Spleen (tissue), 11 donors: ENCODE results near the gene MAS1L. TPM values are rescaled to one million over a fixed set of nuclear protein-coding genes. Genes with fewer than 3 reads are reported as not detected.
"Not testable (repeated sequence)": the region's sequence is repeated elsewhere in the genome, so short reads cannot be mapped to it uniquely, and the experiment has no call there.

Source experiments
- DNase-seq: peaks from one replicate; pipeline ENCODE4 v3.0.0-alpha.2; 2020
- H3K27ac ChIP-seq, 8 donors: fragments of 200-600 bp; sonication (generic) in 7 of 8; 1 replicate in 4 of 8; 2 replicates in 4 of 8; pipeline versions ENCODE4 v1.5.0 to v1.8.0; 2016 to 2021; ENCODE audit warnings: inconsistent platforms in 4 of 8, mild to moderate bottlenecking in 4 of 8, moderate library complexity in 1 of 8
- H3K27me3 ChIP-seq, 7 donors: fragments of 200-600 bp; sonication (generic) in 6 of 7; replicated peaks in 1 of 7; 1 replicate in 4 of 7; 2 replicates in 3 of 7; pipeline versions ENCODE4 v1.5.0 to v1.8.0; 2016 to 2021; ENCODE audit warnings: inconsistent platforms in 3 of 7, mild to moderate bottlenecking in 1 of 7
- H3K36me3 ChIP-seq, 6 donors: fragments of 200-600 bp; sonication (generic) in 5 of 6; 1 replicate in 4 of 6; 2 replicates in 2 of 6; pipeline versions ENCODE4 v1.5.0 to v1.8.0; 2016 to 2021; ENCODE audit warnings: inconsistent platforms in 2 of 6
- H3K4me1 ChIP-seq, 6 donors: fragments of 200-600 bp; sonication (generic) in 5 of 6; 1 replicate in 3 of 6; 2 replicates in 3 of 6; pipeline versions ENCODE4 v1.5.0 to v1.8.0; 2016 to 2021; ENCODE audit warnings: inconsistent platforms in 3 of 6
- H3K4me3 ChIP-seq, 8 donors: fragments of 200-600 bp; sonication (generic) in 7 of 8; 1 replicate in 4 of 8; 2 replicates in 4 of 8; pipeline versions ENCODE4 v1.5.0 to v1.8.0; 2016 to 2021; ENCODE audit warnings: inconsistent platforms in 4 of 8, mild to moderate bottlenecking in 4 of 8, moderate library complexity in 2 of 8
- H3K9me3 ChIP-seq, 8 donors: fragments of 200-600 bp; sonication (generic) in 7 of 8; 1 replicate in 4 of 8; 2 replicates in 4 of 8; pipeline versions ENCODE4 v1.5.0 to v1.8.0; 2016 to 2021; ENCODE audit warnings: inconsistent platforms in 4 of 8
- POLR2A ChIP-seq, 3 donors: fragments of 450-650 bp; IDR thresholded peaks; one replicate each; pipeline ENCODE4 v1.5.1; 2017; ENCODE audit warnings: antibody characterized with exemption in 3 of 3, mild to moderate bottlenecking in 1 of 3
- POLR2AphosphoS5 ChIP-seq, 3 donors: sonication (generic); formaldehyde crosslinking; IDR thresholded peaks; one replicate each; pipeline ENCODE4 v1.5.1; 2017; ENCODE audit warnings: antibody characterized with exemption in 3 of 3
- WGBS, 5 donors: extraction: QIAGEN DNeasy Blood & Tissue Kit in 3 of 5; methylation state at CpG; one replicate each; pipeline versions ENCODE4 v1.1.5 to v1.1.7; 2013 to 2018; 5-methylcytosine and 5-hydroxymethylcytosine counted together
- intact Hi-C: fragments of 100-400 bp; cut with DNase I; formaldehyde crosslinking; loops from one replicate; pipeline ENCODE4 v1.15.0; 2023; ENCODE audit warnings: low total_unique reads
- polyA plus RNA-seq, 3 donors: library from polyadenylated mRNA; stranded (reverse); fragments of 200-250 nt; gene quantifications; one replicate each; pipeline ENCODE4 v1.2.1, GENCODE V29; 2013
- total RNA-seq, 7 donors: library from RNA; depleted of rRNA in 3 of 7; stranded (reverse); fragments of >200 nt in 3 of 7; fragmentation: NEBNext Ultra II Directional in 4 of 7; extraction: Animal tissue kit (Norgen Biotek cat#: 25700) in 4 of 7; gene quantifications; one replicate each; pipeline versions ENCODE4 v1.1.0 to v1.2.1, GENCODE V29; 2016 to 2021
- TF ChIP-seq, protein P1 (sequence below), 11 experiments: fragments of 200-600 bp in 7 of 11; fragments of 450-650 bp in 4 of 11; sonication (generic) in 4 of 11; IDR thresholded peaks in 8 of 11; conservative IDR thresholded peaks in 3 of 11; 1 replicate in 7 of 11; 2 replicates in 4 of 11; pipeline versions ENCODE4 v1.4.0 to v1.8.0; 2016 to 2021; ENCODE audit warnings: antibody characterized with exemption in 11 of 11, inconsistent platforms in 4 of 11, mild to moderate bottlenecking in 1 of 11
- donor health status: healthy with polysubstance abuse.
- donor health status: DM: no; HTN: no; CAD: no; lungs with moderate emphysema.
- donor health status: DM: no; HTN: no; CAD: no.
- donor health status: Bipolar disorder and iron deficiency.
- donor health status: healthy.
- donor health status: DM: no; HTN: no; CAD: no.
- donor health status: DM: yes; HTN: yes; CAD: no.

MAS1L gene
- total and polyA plus RNA-seq, 10 donors: not detected

DNA sequence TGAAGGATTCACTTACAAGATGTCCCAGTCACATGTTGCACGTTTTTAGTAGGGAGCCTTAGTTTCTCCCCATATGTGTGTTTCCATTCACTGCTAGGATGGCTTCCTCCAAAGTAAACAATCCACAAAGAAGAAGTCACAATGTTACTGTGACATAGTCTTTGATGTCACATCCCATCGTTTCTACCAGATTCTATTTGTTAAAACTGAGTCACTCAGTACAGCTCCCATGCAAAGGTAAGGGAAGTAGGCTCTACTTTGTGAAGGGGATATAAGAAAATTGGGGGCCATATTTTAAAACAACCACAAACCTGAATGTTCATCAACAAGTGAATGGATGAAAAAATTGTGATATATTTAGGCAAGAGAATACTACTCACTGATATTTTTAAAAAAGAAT is 30.8 kb downstream of the MAS1L start, which contains the start of the genes OR11A1 and OR2H1:
OR11A1 (minus strand) TSS at position 101 of the 400 bp plus-strand sequence. CDS start 29,430 bp downstream, outside the sequence.
OR2H1 (plus strand) TSS at position 185 of the 400 bp plus-strand sequence. CDS start 4,615 bp downstream, outside the sequence.
- Histone ChIP-seq H3K4me1 (no peaks in the 10 kb centered on the region), H3K4me3 (no peak within 1 kb of the TSS), H3K27ac (no peak within 1 kb of the TSS), H3K9me3 (peaks cover 0 to 1% (median 0%) of the 10 kb centered on the region in 8 donors), H3K36me3 (no peaks in the 10 kb centered on the region), H3K27me3 (peaks cover 0 to 10% (median 0%) of the 10 kb centered on the region in 7 donors)
- TF ChIP-seq POLR2AphosphoS5 (IDR thresholded peaks at IDR 0.05) (no peak), POLR2A (IDR thresholded peaks at IDR 0.05) (no peak)
- TF ChIP-seq, protein P1, sequence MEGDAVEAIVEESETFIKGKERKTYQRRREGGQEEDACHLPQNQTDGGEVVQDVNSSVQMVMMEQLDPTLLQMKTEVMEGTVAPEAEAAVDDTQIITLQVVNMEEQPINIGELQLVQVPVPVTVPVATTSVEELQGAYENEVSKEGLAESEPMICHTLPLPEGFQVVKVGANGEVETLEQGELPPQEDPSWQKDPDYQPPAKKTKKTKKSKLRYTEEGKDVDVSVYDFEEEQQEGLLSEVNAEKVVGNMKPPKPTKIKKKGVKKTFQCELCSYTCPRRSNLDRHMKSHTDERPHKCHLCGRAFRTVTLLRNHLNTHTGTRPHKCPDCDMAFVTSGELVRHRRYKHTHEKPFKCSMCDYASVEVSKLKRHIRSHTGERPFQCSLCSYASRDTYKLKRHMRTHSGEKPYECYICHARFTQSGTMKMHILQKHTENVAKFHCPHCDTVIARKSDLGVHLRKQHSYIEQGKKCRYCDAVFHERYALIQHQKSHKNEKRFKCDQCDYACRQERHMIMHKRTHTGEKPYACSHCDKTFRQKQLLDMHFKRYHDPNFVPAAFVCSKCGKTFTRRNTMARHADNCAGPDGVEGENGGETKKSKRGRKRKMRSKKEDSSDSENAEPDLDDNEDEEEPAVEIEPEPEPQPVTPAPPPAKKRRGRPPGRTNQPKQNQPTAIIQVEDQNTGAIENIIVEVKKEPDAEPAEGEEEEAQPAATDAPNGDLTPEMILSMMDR (IDR thresholded peaks at IDR 0.05 in 8 of 11, conservative IDR thresholded peaks at IDR 0.05 in 3 of 11): no peak
- no peak for DNase-seq
- intact Hi-C loops: no loop called here
- 56 to 81% (median 68%) methylated on average over 2 of the region's 2 CpGs for WGBS, 5 donors

DNA sequence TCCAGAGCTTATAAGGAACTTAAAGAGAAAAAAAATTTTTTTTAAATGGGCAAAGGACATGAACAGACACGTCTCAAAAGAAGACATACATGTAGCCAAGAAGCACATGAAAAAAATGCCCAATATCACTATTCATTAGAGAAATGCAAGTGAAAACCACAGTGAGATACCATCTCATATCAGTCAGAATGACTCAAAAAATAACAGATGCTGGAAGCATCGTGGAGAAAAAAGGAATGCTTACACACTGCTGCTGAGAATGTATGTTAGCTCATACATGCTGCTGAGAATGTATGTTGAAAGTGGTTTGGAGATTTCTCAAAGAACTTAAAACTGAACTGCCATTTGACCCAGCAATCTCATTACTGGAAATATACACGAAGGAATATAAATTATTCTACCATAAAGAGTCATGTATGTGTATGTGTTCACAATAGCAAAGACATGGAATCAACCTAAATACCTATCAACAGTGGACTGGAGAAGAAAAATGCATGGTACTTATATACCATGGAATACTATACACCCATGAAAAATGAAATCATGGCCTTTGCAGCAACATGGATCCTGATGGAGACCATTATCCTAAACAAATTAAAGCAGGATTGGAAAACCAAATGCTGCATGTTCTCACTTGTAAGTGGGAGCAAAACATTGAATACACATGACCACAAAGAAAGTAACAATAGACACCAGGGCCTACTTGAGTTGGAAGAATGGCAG is 36.1 kb downstream of the MAS1L start:
- Histone ChIP-seq H3K36me3 (no peaks in the 10 kb centered on the region), H3K9me3 (peaks cover 0 to 7% (median 0%) of the 10 kb centered on the region in 8 donors), H3K27me3 (peaks cover 0 to 35% (median 0%) of the 10 kb centered on the region in 7 donors), H3K4me3 (no peak overlapping the region), H3K4me1 (no peaks in the 10 kb centered on the region), H3K27ac (no peak overlapping the region)
- WGBS, 5 donors: 69 to 82% (median 74%) methylated on average over 3 of the region's 3 CpGs
- DNase-seq: no peak
- TF ChIP-seq POLR2AphosphoS5 (IDR thresholded peaks at IDR 0.05): no peak
- TF ChIP-seq, protein P1 (IDR thresholded peaks at IDR 0.05 in 8 of 11, conservative IDR thresholded peaks at IDR 0.05 in 3 of 11): no peak
- TF ChIP-seq POLR2A (IDR thresholded peaks at IDR 0.05): no peak
- intact Hi-C loops: no loop called here

DNA sequence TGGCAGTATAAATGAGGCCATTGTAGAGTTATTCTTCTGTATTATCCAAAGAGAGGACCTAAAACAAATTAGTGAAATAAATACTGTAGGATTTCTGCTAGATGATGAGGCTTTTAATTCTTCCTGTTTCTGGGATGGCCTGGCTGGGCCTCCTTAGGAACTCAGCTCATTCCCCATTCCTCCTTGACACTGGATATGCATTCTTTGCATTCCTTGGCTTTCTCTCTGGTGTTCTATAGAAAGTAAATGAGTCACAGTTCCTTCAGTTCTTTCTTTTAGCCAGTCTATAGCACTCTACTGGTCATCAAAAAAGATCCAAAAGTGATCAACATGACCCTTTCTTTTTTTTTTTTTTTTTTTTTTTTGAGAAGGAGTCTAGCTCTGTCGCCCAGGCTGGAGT is 40.1 kb downstream of the MAS1L start:
- no peak overlapping the region for H3K27ac ChIP-seq
- WGBS, 5 donors: 75 to 88% (median 80%) methylated on average over 1 of the region's 1 CpG
- no peaks in the 10 kb centered on the region for H3K4me1 ChIP-seq
- DNase-seq: no peak
- intact Hi-C loops: no loop called here
- TF ChIP-seq, protein P1 (IDR thresholded peaks at IDR 0.05 in 8 of 11, conservative IDR thresholded peaks at IDR 0.05 in 3 of 11): no peak
- TF ChIP-seq POLR2AphosphoS5 (IDR thresholded peaks at IDR 0.05) (no peak), POLR2A (IDR thresholded peaks at IDR 0.05) (no peak)
- no peaks in the 10 kb centered on the region for H3K36me3 ChIP-seq
- peaks cover 0 to 55% (median 4%) of the 10 kb centered on the region in 7 donors for H3K27me3 ChIP-seq
- peaks cover 0 to 13% (median 0%) of the 10 kb centered on the region in 8 donors for H3K9me3 ChIP-seq
- no peak overlapping the region for H3K4me3 ChIP-seq

DNA sequence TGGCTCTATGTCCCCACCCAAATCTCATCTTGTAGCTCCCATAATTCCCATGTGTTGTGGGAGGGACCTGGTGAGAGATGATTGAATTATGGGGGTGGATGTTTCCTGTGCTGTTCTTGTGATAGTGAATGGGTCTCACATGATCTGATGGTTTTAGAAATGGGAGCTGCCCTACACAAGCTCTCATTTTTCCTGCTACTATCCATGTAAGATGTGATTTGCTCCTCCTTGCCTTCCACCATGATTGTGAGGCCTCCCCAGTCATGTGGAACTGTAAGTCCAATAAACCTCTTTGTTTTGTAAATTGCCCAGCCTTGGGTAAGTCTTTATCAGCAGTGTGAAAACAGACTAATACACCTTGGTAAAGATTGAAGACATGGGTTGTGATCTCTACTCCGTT is 43.7 kb downstream of the MAS1L start:
- WGBS, 5 donors: 70 to 85% (median 77%) methylated on average over 1 of the region's 1 CpG
- intact Hi-C loops, DNase-seq, H3K4me1 ChIP-seq, H3K4me3 ChIP-seq, H3K27ac ChIP-seq, H3K36me3 ChIP-seq: not testable (repeated sequence)
- Histone ChIP-seq H3K9me3 (peaks cover 0 to 11% (median 0%) of the 10 kb centered on the region in 8 donors), H3K27me3 (peaks cover 0 to 42% (median 4%) of the 10 kb centered on the region in 7 donors)
